Smooth muscle cell (in vitro differentiated cells): Measurements from ENCODE around the gene RNASET2. TPM values are rescaled to one million over a fixed set of nuclear protein-coding genes. Genes with fewer than 3 reads are reported as not detected.

ENCODE experiments used
- DNase-seq: peaks from one replicate; lab custom pipeline; 2025; ENCODE audit not compliant: unreplicated experiment; lab: John Stamatoyannopoulos, UW
- H2AFZ ChIP-seq: fragments of 200-600 bp; sonication (generic); 2 replicates; pipeline ENCODE4 v1.6.0; 2016; ENCODE audit warnings: antibody characterized with exemption, low read depth, mild to moderate bottlenecking
- H3F3A ChIP-seq: fragments of 200-600 bp; sonication (generic); 2 replicates; pipeline ENCODE4 v1.6.0; 2017; ENCODE audit warnings: antibody characterized with exemption, low read depth
- H3K27ac ChIP-seq: fragments of 200-600 bp; sonication (generic); 2 replicates; pipeline ENCODE4 v1.5.1; 2016; ENCODE audit warnings: low read depth, mild to moderate bottlenecking
- H3K27me3 ChIP-seq: fragments of 200-600 bp; sonication (generic); 2 replicates; pipeline ENCODE4 v1.6.1; 2016; ENCODE audit warnings: low read depth, mild to moderate bottlenecking
- H3K36me3 ChIP-seq: fragments of 200-600 bp; sonication (generic); 2 replicates; pipeline ENCODE4 v1.5.1; 2016; ENCODE audit warnings: low read depth
- H3K4me1 ChIP-seq: fragments of 200-600 bp; sonication (generic); 2 replicates; pipeline ENCODE4 v1.5.1; 2016; ENCODE audit warnings: low read depth
- H3K4me2 ChIP-seq: fragments of 200-600 bp; sonication (generic); 2 replicates; pipeline ENCODE4 v1.6.0; 2016; ENCODE audit warnings: mild to moderate bottlenecking
- H3K4me3 ChIP-seq: fragments of 200-600 bp; sonication (generic); 2 replicates; pipeline ENCODE4 v1.5.1; 2016; ENCODE audit warnings: mild to moderate bottlenecking
- H3K79me2 ChIP-seq: fragments of 200-600 bp; sonication (generic); 2 replicates; pipeline ENCODE4 v1.6.0; 2016; ENCODE audit warnings: low read depth, mild to moderate bottlenecking
- H3K9ac ChIP-seq: fragments of 200-600 bp; sonication (generic); 2 replicates; pipeline ENCODE4 v1.6.0; 2016; ENCODE audit warnings: low read depth
- H3K9me3 ChIP-seq: fragments of 200-600 bp; sonication (generic); replicated peaks from 2 replicates; pipeline ENCODE4 v1.5.1; 2016; ENCODE audit warnings: low read depth
- H4K20me1 ChIP-seq: fragments of 200-600 bp; sonication (generic); 2 replicates; pipeline ENCODE4 v1.6.0; 2016; ENCODE audit warnings: low read depth
- WGBS: methylation state at CpG from one replicate; pipeline ENCODE4 v1.1.7; 2016; ENCODE audit warnings: low lambda C conversion rate; 5-methylcytosine and 5-hydroxymethylcytosine counted together
- polyA plus RNA-seq: library from polyadenylated mRNA; unstranded; fragments of >200 nt; fragmentation: Nextera tagmentation; extraction: Ambion mirVana; gene quantifications from 2 replicates; pipeline ENCODE4 v1.2.1, GENCODE V29; 2016
- total RNA-seq: library from RNA; depleted of rRNA; stranded (reverse); fragments of >200 nt; gene quantifications from 2 replicates; pipeline ENCODE4 v1.2.3, GENCODE V29; 2014
- TF ChIP-seq, protein P1 (sequence below): fragments of 200-600 bp; sonication (generic); IDR thresholded peaks from 2 replicates; pipeline ENCODE4 v1.5.1; 2017; ENCODE audit warnings: borderline replicate concordance, mild to moderate bottlenecking, antibody characterized with exemption; ENCODE audit not compliant: insufficient read depth, poor library complexity, severe bottlenecking

The RNASET2 gene
- total and polyA plus RNA-seq, 2 experiments from 2014 or later = 20.6 to 29.3 TPM

GRCh38 chr6:166980738-166981137 lies 24.4 kb upstream of the RNASET2 start:
- Histone ChIP-seq H3K4me3 (no peak overlapping the region), H3K27ac (no peak overlapping the region), H3K79me2 (no peaks in the 10 kb centered on the region), H3F3A (no peaks in the 10 kb centered on the region), H3K4me2 (no peak overlapping the region), H3K9me3 (no peaks in the 10 kb centered on the region), H4K20me1 (no peaks in the 10 kb centered on the region), H3K36me3 (no peaks in the 10 kb centered on the region), H3K4me1 (no peaks in the 10 kb centered on the region), H3K9ac (no peak overlapping the region), H2AFZ (no peak overlapping the region), H3K27me3 (no peaks in the 10 kb centered on the region)
- no peak for DNase-seq
- WGBS = 98% methylated on average over 3 of the region's 3 CpGs
- TF ChIP-seq, protein P1, sequence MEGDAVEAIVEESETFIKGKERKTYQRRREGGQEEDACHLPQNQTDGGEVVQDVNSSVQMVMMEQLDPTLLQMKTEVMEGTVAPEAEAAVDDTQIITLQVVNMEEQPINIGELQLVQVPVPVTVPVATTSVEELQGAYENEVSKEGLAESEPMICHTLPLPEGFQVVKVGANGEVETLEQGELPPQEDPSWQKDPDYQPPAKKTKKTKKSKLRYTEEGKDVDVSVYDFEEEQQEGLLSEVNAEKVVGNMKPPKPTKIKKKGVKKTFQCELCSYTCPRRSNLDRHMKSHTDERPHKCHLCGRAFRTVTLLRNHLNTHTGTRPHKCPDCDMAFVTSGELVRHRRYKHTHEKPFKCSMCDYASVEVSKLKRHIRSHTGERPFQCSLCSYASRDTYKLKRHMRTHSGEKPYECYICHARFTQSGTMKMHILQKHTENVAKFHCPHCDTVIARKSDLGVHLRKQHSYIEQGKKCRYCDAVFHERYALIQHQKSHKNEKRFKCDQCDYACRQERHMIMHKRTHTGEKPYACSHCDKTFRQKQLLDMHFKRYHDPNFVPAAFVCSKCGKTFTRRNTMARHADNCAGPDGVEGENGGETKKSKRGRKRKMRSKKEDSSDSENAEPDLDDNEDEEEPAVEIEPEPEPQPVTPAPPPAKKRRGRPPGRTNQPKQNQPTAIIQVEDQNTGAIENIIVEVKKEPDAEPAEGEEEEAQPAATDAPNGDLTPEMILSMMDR = no peak

DNA sequence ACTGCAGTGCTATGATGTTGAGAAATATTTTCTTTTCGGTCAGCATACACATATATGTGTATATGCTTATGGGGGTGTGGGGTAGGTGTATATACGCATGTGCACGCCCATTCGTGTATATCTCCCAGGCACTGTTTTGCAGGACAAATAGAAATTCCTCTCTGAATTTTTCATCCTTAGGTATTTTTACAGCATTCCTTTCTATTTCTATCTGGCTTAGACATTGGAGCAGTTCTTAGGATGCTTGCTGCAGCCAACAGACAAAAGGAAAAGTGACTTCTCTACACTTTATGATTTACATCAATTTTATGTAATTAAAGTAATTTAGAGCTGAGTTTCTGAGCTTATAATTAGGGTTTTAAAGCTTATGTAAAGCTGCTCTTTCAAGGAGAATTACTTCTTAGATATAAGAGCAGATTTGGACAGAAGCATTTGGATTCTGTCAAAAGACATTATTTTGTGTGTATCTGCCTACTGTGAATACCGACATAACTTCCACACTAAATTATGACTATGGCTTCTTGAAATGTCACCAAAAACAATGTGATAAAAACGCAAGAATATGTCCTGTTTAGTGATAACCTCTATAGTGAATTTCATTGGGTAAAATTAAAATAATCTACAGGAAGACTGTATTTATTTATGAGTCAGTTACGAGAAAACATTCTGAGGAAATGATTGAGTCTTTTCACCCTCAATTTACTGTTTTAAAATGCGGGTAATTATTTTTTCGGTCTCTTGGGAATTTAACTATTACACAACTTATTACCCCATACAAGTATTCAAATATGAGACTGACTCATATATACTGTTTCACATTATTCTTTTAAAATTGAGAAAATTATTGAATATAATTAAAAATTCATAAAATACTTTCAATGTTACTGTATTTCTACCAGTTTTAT lies 21.5 kb upstream of the RNASET2 start:
- 79% methylated on average over 9 of the region's 9 CpGs for WGBS

GRCh38 chr6:166976636-166977035 lies 20.3 kb upstream of the RNASET2 start:
- DNase-seq = no peak
- H3K36me3 ChIP-seq = no peaks in the 10 kb centered on the region
- H3K79me2 ChIP-seq = no peaks in the 10 kb centered on the region
- no peak overlapping the region for H3K9ac ChIP-seq
- H3K4me2 ChIP-seq = no peak overlapping the region
- H2AFZ ChIP-seq = no peak overlapping the region
- H3K4me1 ChIP-seq = no peaks in the 10 kb centered on the region
- H3K27ac ChIP-seq = no peak overlapping the region
- 100% methylated on average over 1 of the region's 2 CpGs for WGBS
- TF ChIP-seq, protein P1 = no peak
- H3K27me3 ChIP-seq = no peaks in the 10 kb centered on the region
- H4K20me1 ChIP-seq = no peaks in the 10 kb centered on the region
- H3F3A ChIP-seq = no peaks in the 10 kb centered on the region
- no peak overlapping the region for H3K4me3 ChIP-seq
- H3K9me3 ChIP-seq = no peaks in the 10 kb centered on the region

More for the DNA sequence above, 21.5 kb upstream of the RNASET2 start:
- TF ChIP-seq, protein P1 = no peak
- Histone ChIP-seq H2AFZ (no peak overlapping the region), H3K36me3 (no peaks in the 10 kb centered on the region), H3K4me3 (no peak overlapping the region), H3K4me1 (no peaks in the 10 kb centered on the region), H3K4me2 (no peak overlapping the region), H3K9ac (no peak overlapping the region), H3K27me3 (no peaks in the 10 kb centered on the region), H3K27ac (no peak overlapping the region), H3K9me3 (no peaks in the 10 kb centered on the region), H4K20me1 (no peaks in the 10 kb centered on the region), H3F3A (no peaks in the 10 kb centered on the region), H3K79me2 (no peaks in the 10 kb centered on the region)
- DNase-seq = no peak
